ENCODE results near the gene OPA3.
"Not testable (repeated sequence)": the region's sequence is repeated elsewhere in the genome, so short reads cannot be mapped to it uniquely, and the experiment has no call there.

Gene OPA3

DNA sequence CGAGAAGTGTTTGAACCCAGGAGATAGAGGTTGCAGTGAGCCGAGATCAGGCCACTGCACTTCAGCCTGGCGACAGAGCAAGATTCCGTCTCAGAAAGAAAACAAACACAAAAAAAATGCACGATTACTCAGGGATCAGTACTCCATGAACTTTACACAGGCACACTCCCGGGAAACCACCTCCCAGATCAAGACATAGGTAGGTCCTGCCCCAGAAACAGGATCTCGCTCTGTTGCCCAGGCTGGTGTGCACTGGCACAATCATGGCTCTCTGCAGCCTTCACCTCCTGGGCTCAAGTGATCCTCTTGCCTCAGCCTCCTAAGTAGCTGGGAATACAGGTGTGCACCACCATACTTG lies 66.2 kb downstream of the OPA3 start:
- no peak for DNase-seq

DNA sequence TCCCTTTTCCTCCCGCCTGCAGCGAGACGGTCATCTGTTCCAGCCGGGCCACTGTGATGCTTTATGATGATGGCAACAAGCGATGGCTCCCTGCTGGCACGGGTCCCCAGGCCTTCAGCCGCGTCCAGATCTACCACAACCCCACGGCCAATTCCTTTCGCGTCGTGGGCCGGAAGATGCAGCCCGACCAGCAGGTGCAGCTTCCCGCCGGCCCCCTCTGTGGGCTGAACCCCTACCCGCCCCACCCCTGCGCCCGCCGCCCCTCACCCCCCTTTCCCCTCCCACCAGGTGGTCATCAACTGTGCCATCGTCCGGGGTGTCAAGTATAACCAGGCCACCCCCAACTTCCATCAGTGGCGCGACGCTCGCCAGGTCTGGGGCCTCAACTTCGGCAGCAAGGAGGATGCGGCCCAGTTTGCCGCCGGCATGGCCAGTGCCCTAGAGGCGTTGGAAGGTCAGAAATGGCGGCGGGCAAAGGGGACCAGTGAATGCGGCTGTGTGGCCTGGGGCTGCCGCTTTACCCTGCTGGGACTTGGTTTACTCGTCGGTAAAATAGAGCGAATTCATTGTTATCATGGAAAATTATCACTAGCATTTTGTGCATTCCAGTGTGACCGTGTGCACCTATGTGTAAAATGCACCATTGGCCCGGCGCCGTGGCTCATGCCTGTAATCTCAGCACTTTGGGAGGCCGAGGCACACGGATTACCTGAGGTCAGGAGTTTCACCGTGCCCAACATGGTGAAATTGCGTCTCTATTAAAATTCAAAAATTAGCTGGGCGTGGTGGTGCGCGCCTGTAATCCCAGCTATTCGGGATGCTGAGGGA lies 66.7 kb downstream of the OPA3 start:
- DNase-seq = no peak

DNA sequence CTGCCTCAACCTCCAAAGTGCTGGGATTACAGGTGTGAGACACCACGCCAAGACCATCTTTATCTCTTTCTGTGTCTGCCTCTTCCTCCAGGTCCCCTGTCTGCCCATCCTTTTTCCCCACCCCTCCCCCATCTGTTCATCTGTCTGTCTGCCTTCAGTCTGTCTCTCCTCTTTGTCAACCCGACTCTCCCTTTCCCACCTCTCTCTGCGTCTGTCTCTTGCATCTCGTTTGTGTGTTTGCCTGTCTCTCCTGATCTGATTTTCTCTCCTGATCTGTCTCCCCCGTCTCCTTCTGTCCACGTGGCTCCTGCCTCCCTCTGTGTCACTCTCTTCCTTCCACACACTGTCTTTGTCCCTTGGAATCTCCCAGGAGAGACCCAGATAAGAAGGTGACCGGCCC lies 67.4 kb downstream of the OPA3 start:
- DNase-seq = no peak

DNA sequence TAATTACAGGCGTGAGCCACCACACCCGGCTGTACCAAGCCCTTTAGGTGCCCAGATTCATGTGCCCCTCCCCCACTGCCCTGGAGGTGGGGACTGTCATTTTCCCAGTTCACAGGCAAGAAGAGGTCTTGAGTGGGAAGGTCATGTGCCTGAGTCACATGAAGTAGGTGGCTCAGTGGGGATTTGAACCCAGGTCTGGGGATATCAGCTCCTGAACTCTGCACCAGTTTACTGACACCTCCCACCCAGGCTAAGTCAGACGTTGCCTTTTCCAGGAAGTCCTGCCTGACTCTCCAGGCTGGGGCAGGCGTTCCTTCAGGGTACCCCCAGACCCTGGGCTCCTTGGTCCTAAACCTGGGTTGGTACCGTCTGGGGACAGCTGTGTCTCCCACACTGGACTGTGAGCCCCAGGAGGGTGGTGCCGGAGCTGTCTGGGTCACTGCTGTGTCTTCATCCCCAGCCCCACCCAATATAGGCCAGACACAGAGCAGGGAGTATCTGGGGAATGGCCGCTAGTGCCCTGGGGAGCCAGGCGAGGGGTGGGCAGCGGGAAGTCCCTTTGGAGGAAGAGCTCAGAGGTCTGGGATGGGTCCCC lies 68.7 kb downstream of the OPA3 start:
- no peak for DNase-seq

DNA sequence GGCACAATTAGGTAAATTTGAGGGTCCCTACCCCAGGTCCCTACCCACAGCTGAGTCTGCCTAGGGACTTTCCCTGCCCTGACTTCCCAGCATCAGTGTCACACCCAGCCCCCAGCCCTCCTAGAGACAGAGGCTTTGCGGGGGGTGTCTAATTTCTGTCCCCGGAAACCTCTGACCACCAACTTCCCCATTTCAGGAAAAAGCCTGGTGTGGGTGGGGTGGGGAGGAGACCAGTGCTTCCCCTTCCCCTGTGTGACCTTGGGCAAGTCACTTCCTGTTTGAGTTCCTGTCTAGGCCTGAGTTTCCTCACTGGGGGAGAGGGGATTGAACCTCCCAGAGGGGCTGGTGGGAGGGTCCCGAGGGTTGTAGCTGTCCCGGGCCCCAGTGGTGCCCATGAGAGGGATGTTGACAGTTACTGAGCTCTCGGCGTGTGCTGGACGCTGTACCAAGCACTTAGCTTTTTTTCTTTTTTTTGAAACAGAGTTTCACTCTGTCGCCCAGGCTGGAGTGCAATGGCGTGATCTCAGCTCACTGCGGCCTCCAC lies 69.4 kb downstream of the OPA3 start:
- peak in 6 of 14 donors; percentile 21 to 55 (median 41) for DNase-seq

DNA sequence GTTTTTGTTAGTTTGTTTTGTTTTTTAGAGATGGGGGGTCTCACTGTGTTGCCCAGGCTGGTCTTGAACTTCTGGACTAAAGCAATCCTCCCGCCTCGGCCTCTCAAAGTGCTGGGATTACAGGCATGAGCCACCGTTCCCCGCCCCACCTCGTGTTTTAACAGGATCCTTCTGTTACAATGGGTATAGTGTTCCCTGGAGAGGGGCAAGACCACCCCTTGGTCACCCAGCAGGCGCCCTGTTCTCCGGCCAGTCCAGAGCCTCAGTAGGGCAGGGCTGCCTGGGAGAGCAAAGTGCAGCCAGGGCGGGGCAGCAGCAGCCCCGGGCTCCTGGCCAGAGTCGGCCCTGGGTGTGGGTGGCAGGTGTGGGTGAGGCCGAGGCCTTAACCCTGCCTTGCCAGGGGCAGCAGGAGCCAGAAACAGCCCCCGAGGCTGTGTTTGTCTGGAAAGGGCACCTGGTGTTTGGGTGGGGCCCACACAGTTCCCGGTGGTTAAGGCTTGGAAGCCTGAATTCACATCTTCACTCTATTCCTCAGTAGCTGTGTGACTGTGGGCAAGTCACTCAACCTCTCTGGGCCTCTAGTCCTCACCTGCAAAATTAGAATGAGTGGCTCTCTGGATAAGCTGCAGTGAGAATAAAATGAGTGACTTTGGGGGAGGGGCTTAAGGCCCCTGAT lies 70.1 kb downstream of the OPA3 start:
- DNase-seq = no peak

DNA sequence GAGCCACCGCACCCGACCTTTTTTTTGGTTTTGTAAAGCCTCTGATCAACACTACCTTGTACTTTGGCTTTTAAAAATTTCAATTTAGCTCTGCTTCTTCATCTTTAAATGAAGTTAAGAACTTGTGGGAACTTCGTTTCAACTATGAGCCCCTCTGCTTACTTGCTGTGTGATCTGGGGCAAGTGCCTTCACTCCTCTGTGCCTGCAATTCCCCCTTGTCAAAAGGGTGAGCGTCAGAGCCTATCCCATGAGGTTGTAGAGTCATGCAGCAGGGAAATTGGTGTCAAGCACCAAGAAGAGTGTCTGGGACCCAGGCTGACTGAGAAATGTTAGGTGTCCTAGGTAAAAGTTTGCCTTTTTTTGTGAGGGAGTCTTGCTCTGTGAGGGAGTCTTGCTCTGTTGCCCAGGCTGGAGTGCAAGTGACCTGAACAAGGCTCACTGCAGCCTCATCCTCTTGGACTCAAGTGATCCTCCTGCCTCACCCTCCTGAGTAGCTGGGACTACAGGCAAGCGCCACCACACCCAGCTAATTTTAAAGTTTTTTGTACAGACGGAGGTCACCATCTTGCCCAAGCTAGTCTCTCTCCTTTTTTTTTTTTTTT lies 71.6 kb downstream of the OPA3 start:
- DNase-seq = no peak

DNA sequence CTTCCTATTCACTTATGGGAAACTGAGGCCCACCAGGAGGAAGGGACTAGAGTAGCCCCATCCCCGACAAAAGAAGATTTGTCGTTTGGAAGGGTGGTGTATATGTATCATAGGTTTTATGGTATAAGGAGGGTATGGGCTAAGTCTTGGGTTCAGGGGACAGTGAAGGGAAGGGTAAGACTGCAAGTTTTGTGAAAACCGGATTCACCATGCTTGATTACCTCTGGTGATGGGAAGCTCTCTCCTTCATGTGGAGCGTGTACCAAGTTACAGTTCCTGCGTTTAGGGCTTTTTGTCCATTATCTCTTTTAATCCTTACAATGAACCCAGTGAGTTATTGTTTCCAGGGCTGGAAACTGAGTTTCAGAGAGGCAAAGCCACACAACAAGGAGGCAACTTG lies 73.5 kb downstream of the OPA3 start:
- DNase-seq = no peak

DNA sequence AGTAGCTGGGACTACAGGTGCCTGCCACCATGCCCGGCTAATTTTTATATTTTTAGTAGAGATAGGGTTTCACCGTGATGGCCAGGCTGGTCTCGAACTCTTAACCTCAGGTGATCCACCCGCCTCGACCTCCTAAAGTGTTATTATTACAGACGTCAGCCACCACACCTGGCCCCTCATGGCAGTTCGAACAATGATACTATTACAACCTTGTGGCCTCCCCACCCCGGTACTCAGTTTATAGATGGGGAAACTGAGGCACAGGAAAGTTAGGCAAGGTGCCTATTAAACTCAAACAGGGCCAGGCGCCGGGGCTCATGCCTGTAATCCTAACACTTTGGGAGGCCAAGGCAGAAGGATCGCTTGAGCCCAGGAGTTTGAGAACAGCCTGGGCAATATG lies 74.2 kb downstream of the OPA3 start:
- DNase-seq = not testable (repeated sequence)

DNA sequence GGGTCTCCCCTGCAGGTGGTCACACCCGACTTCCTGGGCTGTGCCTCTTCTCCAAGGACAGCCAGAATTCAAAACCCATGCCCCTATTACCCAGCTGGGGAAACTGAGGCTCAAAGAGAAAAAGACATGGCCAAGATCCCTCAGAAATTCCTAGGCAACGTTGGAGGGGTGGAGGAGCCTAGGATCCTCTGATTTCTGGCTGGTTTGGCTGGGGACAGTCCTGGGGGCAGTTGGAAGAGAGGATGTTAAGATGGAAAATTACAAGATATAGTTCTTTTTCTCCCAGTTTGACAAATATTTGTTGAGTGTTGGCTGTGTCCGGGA lies 74.9 kb downstream of the OPA3 start:
- no peak for DNase-seq

DNA sequence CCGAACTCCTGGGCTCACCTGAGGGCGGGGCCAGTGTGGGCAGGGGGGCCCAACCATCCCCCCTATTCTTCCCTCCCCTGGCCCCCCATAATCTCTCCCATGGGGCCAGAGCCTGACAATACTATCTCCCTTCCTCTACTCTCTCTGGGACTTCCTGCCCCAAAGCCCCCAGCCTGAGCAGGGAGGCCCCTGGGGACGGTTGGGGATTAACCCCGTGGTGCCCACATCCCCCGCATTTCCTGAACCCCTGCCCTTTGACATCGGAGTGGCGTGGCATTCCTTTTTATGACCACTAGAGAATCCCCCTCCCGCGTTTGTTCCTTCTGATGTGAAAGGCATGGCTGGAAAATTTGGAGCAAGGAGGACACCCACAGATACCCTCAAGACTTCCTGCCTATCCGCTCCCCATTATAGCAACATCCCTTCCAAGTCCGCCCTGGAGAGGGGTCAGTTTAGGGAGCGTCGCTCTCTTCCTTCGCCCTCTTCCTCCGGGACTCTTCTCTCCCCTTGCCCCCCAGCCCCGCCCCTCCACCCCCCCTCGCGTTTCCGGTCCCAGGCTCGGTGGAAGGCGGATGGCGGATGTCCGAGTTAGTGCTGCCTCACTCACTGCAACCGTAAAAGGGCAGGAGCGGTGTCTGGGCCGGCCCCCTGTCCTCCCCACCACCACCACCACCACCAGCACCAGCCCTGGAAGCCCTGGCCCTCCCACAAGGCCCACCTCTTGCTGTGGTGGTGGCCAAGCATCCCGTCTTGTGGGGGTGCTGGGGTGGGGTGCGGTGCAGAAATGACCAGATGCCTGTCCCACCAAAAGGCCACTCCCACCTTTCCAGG lies 75.5 kb downstream of the OPA3 start:
- DNase-seq = peak in 8 of 14 donors; percentile 9 to 43 (median 22)

DNA sequence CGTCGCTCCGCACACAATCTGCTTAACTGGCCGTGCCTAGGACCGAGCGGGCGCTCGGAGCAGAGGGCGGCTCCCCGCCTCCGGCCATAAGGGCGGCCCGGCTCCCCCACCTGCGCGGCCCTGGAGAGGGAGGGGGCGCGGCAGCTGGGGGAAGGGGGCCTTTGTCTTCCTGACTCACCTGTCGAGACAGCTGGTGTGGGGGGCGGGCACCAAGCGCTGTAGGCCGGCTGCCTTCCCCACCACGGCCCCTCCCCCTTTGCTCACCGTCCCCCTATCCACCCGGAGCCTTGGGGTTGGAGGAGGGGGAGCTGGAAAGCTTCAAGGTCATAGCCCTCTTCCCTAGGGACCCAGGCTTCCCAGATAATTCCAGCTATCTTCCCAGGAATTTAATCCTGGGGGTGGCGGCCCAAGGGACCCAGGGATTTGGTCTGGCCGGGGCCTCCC lies 76.2 kb downstream of the OPA3 start:
- DNase-seq = no peak

DNA sequence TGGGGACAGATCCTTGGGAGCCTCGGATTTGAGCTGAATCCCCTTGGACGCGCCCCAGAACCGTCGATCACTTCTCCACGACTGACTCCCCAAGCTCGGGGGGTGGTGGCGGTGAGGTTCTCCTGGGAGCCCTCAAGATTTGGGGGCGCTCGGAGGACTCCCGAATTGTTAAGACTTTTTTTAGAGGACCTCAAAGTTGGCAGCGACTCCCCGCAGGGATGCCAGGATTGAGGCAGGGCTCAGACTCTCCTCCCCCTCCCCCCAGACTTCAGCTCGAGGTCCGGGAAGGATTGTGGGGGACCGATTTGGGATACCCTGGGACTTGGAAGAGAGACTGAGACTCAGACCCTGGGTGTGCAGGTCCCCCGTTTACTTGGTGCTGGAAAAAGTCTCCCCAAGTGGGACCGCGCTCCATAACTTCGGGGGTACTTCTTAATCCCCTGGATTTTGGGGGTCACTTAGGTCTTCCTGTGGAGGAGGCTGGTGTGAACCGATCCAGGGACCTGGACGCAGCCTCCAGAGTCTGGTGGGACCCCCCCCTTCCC lies 76.7 kb downstream of the OPA3 start:
- DNase-seq = peak in 2 of 14 donors; percentile 18 to 43

DNA sequence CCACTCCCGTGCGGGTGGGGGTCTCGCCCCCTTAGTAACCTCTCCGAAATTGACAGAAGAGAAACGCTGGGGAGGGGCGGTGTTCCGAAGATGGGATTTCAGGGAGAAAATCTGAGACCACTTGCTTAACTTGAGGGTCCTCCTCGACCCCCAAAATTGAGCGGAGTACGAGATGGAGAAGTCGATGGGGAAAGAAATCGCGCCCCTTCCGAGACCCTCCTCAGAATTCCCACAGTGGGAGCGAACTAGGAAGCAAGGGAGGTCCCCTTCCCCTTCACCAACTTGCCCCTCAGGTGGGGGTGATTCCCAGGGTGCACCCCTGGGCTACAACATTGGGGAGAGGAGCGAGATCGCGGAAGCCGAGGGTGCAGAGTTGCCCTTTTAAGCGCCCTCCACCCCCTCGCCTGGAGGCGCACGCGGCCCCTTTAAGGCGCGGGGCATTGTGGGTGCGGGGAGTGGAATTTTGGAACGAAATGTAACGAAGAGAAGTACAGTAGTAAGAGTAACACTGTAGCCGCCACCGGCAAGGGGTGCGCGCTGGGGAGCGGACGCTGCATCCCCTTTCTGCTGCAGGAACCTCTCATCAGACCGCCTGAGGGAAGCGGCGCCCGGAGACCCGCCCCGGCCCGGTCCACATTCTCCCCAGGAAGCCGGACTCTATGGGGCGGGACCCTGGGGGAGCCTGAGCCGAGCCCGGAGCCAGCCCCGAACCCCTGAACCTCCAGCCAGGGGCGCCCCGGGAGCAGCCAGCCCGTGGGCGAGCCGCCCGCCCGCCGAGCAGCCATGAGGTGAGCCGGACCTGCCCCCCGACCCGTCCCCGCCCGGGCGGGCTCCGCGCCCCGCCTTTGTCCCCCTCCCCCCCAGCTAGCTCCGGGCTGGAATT lies 77.4 kb downstream of the OPA3 start, which contains the start of gene VASP:
VASP (plus strand) TSS at position 491 of the 883 bp plus-strand sequence; CDS start at position 784, 293 bp downstream.
- DNase-seq = peak; percentile 9 to 85 (median 64)

DNA sequence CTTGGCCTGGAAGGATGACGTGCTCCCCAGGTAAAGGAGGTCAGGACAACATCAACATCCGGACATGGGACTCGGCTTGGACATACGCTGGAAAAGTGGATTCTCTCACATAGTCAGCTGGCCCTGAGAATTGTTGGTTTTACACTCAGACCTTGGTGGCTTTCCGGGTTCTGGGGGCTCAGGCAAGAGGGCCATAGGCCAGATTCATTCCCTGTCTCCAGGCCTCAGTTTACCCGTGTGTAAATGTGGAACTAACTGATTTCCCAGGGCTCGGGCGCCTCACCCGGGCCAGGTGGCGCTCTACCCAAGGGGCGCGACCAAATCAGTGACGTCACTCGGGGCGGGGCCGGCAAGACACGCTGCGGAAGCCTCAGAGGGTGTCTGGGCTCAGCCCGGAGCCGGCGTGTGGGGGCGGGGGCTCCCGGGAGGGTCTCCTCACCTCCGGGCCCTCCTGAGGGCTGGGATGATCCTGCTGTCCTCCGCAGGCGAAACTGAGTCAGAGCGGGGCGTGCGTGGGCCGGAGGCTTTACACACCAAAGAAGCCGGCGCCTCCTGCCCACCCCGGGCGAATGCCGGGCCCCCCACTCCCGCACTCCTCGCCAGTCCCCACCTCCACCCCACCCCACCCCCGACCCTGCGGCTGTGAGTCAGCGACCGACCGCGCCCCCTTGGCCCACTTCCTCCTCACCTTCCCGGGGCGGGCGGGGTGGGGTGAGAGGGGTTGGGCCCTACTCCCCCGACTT lies 78.2 kb downstream of the OPA3 start:
- DNase-seq = peak; percentile 21 to 85 (median 70)

DNA sequence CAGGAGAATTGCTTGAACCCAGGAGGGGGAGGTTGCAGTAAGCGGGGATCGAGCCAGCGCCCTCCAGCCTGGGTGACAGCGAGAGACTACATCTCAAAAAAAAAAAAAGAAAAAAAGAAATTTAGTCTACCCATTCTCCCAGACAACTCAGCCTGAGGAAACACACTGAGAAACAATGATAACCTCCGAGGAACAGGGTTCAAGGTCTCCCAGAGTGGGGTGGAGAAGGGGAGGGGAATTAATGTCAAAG lies 78.7 kb downstream of the OPA3 start:
- no peak for DNase-seq

DNA sequence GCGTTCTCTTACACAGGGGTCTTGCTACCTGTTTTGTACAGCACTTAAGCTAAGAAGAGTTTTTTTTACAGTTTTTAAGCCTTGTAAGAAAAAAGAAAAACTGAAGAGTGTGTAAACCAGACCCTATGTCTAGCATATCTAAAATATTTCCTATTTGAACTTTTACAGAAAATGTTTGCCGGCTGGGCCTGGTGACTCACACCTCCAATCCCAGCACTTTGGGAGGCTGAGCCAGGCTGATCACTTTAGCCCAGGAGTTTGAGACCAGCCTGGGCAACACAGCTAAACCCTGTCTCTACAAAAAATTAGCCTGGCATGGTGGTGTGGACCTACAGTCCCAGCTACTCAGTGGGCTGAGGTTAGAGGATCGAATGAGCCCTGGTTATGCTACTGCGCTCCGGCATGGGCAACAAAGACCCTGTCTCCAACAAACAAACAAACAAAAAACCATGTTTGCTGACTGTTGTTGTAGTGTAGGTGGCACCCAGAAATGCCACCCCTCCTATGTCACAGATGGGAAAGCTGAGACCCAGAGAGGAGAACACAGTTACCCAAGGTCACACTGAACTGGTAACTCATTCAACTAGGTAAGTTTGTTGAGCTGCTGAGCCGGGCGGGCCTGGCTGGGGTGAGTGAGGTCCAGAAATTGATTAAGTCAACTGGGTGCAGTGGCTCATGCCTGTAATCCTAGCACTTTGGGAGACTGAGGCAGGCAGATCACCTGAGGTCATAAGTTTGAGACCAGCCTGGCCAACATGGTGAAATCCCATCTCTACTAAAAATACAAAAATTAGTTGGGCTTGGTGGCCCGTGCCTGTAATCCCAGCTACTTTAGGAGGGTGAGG lies 79.2 kb downstream of the OPA3 start:
- no peak for DNase-seq

DNA sequence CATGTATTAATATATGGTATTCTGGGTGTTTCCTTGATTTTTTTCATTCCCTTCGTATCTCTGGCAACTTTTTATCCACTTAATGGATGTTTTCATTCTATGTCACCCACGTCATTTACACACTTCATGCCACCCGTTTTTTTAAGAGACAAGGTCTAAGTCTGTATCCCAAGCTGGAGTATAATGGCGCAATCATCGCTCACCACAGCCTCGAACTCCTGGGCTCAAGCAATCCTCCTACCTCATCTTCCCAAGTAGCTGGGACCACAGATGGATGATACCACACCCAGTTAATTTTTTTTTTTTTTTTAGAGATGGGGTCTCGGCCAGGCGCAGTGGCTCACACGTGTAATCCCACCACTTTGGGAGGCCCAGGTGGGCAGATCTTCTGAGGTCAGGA lies 80.7 kb downstream of the OPA3 start:
- DNase-seq = no peak

DNA sequence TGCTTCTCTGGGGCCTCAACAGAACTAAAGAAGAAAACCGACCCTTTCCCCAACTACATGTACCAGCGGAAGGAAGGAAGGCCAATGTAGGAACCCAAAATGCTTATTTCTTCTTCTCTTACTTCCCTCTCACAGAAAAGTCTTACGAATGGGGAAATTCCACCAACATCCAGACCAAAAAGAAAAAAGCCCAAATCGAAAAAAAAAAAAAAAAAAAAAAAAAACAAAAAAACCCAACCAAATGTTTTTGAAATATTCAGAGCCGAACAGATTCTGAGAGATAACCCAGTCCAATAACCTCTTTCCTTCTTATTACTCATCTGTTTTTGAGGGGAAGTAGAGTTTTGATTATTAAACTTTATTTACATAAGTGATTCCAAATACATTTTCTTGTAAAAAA lies 82.5 kb downstream of the OPA3 start:
- DNase-seq = no peak

DNA sequence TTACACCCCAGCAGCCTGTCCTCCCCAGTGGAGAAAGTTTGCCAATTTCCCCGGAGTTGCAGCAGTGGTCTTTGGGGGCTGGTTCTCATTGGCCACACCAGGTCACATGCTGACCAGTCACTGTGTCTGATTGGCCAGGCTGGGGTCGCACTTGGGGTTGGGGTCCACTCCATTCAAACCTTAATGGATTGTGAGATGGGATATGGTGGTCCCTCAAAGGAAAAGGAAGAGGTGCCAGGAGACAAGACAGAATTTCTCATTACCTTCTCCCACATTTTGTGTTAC lies 82.9 kb downstream of the OPA3 start:
- DNase-seq = no peak
